Measurements from ENCODE around the gene EML5.
A peak's percentile ranks its signal among the peaks of the same experiment; 100 is the strongest.
"Not testable (repeated sequence)": the region's sequence is repeated elsewhere in the genome, so short reads cannot be mapped to it uniquely, and the experiment has no call there.

The EML5 gene

DNA sequence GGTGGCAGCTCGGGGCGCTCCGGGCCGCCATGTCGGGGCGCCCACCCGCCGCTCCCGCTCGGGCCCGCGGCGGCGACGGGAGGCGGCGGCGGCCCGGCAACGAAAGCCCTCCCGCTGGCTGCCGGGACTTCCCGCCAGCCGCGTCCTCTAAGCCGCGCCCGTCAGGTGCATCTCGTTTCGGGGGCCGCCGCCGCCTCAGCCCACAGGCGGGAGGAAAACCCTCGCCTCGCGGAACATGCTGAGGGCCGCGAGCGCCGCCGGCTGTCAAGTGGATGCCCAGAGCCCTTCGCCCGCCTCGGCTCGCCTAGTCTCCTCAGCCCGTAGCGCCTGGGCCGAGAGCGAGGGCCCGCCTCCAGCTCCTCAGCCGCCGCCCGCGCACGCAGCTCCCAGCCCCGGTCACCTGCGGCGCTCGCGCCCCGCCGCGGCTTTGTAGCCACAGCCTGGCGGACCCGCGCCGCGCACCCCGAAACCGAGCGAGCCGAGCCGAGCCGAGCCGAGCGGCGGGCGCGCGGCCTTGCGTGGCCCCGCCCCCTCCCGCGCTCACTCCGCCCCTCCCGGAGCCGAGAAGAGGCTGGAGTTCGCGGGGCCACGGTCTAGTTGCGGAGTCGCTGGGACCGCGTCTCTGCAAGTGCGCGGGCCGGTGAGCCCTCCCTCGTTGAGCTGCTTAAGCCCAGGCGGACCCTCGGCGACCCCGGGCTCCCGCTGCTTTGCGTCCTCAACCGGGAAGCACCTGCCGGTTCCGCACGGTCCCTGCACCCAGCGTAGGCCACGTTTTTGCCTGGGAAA, at the start of gene EML5:
TSS of gene EML5 (minus strand) at position 481 of the 786 bp plus-strand sequence. CDS start at position 31, 450 bp downstream.
- peak; percentile 46 to 59 for DNase-seq (ENCODE audit: low read depth in 2 of 2, low spot score in 1 of 2)

DNA sequence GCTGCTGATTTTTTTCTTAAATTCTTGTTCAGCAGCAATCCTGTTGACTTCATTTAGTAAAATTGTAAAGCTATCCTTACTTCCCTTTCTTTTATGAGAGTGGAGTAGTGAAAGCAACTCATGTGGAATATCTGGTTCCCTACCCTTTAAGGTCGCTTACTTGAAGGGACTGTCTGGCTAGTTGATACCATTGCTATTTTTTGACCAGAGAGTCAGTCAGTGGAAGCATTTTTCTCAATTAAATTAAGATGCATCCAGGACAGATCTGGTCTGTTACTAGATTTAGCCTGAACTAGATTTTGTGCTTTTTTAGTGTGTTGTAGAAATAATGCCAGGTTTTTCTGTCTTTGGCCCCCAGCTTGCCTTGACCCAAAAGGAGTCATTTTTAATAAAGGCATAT, 49.7 kb upstream of the EML5 start:
- DNase-seq (ENCODE audit: low read depth in 2 of 2, low spot score in 1 of 2) = no peak

DNA sequence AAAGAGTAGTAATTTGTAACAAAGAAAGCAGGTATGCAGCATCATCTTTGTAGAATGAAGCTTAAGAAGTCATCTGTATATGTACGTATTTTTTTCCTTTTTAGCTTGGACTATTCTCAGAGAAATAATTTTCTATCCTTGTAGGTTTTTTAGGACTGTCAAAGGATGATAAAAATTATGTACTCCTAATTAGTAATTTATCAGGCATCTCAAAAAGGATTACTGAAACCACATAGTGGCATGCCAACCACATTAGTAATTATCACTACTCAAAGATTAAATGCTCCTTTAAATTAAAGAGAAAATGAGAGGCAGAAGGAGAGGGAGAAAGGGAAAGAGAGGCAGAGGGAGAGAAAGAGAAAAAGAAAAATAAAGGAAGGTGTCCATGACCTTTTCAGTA, 49.0 kb upstream of the EML5 start:
- DNase-seq (ENCODE audit: low read depth in 2 of 2, low spot score in 1 of 2) = no peak

- DNase-seq (ENCODE audit: low read depth in 2 of 2, low spot score in 1 of 2) = no peak
These were observed 48.2 kb upstream of the EML5 start for GRCh38 chr14:88840926-88841325.

- DNase-seq (ENCODE audit: low read depth in 2 of 2, low spot score in 1 of 2) = no peak
These were observed 45.3 kb upstream of the EML5 start for GRCh38 chr14:88838015-88838414.

DNA sequence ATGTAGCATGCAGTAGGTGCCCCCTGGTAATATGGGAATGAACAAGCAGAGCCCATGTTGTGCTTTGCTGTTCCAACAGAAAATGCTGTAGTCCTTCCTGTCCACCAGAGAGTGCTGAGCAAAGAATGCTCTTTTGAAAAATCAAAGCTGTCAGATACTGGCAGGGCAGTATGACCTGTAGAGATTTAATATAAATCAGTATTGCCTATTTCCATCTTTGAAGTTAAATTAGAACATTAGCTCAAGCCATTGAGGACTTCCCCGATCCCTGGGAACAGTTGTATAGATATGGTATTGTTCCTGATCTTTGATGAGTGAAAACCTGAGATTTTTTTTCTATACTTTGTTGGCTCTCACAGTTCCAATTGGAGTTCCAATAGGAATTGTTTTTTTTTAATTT, 44.7 kb upstream of the EML5 start:
- no peak for DNase-seq (ENCODE audit: low read depth in 2 of 2, low spot score in 1 of 2)

DNA sequence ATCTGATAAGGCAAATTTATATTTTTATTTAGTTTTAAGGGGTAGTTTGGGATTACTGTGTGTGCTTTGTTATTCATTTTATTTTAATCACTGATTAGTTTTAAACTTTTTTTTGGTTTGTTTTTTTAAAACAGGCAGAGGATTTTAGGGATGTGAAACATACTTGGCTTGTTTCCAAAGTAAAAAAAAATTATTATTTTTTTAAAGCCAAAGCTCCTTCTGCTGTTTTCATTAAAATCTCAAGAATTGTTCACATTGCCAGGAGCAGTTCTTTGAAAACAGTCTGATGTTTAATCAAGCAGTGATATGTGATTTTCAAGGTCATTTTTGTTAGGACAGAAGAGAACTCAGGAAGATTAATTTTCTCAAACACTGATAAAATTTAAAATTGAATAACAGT, 42.9 kb upstream of the EML5 start:
- DNase-seq (ENCODE audit: low read depth in 2 of 2, low spot score in 1 of 2) = no peak

- no peak for DNase-seq (ENCODE audit: low read depth in 2 of 2, low spot score in 1 of 2)
These were observed 42.2 kb upstream of the EML5 start for GRCh38 chr14:88834883-88835431.

DNA sequence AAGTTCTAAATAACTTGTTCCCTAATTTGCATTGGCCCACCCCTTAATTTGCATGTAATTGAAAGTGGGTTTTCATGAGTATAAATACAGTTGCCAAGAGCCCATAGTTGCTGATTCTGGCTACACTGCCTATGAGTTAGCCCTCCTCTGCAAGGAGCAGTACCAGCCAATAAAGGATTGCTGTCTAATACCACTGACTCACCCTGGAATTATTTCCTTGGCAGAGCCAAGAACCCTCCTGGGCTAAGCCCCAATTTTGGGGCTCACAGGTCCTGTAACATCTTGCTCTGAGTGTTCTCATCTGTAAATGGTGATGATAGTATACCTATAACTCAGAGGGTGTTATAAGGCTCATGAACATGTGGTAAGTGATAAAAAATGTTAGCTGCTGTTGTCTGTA, 38.5 kb upstream of the EML5 start:
- no peak for DNase-seq (ENCODE audit: low read depth in 2 of 2, low spot score in 1 of 2)

DNA sequence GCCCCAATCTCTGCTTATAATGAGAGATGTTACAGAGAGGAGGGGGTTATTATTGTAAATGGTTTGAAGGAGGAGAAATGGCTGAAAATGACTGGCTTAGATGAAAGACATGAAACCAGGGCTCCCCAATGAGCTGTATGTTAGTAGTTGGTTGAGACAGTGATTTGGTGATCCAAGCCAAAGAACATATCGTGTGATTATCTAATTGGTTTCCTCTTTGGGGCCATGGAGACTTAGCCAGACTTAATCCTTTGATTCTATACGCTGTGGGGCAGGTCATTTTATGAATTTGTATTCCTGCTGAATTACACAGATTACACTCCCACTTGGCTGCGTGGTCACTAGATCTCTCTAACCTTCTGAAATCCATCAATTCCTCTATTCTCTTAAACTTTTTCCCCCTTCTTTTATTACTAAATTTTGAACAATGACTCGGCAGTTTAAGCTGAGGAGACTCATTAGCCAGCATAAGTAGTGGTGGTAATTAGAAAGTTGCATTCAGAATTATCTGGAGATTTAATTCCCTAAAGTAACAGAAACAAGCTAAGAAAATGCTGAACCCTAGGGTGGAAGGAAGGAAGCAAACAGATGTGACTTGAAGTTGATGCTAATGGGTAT, 37.0 kb upstream of the EML5 start:
- DNase-seq (ENCODE audit: low read depth in 2 of 2, low spot score in 1 of 2) = no peak

GRCh38 chr14:88829188-88829587, 36.4 kb upstream of the EML5 start:
- no peak for DNase-seq (ENCODE audit: low read depth in 2 of 2, low spot score in 1 of 2)

GRCh38 chr14:88825503-88825902, 32.8 kb upstream of the EML5 start:
- DNase-seq (ENCODE audit: low read depth in 2 of 2, low spot score in 1 of 2) = no peak

DNA sequence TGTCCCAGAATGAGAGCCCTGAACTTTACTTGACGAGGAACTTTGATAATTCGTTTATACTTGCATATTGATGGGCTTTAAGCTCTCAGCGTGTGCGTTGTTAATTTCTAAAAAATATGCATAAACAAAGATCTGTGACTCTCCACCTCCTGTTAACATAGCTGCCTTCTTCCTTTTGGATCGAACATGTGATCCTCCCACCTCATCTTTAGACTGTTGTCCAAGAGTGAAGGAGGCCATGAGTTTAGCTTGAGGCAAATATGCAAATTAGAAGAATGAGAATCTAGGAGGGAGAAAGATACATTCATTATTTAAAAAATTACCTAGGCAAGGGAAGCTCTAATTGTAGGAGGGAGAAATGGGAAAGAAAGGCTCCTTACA, 32.3 kb upstream of the EML5 start:
- no peak for DNase-seq (ENCODE audit: low read depth in 2 of 2, low spot score in 1 of 2)

DNA sequence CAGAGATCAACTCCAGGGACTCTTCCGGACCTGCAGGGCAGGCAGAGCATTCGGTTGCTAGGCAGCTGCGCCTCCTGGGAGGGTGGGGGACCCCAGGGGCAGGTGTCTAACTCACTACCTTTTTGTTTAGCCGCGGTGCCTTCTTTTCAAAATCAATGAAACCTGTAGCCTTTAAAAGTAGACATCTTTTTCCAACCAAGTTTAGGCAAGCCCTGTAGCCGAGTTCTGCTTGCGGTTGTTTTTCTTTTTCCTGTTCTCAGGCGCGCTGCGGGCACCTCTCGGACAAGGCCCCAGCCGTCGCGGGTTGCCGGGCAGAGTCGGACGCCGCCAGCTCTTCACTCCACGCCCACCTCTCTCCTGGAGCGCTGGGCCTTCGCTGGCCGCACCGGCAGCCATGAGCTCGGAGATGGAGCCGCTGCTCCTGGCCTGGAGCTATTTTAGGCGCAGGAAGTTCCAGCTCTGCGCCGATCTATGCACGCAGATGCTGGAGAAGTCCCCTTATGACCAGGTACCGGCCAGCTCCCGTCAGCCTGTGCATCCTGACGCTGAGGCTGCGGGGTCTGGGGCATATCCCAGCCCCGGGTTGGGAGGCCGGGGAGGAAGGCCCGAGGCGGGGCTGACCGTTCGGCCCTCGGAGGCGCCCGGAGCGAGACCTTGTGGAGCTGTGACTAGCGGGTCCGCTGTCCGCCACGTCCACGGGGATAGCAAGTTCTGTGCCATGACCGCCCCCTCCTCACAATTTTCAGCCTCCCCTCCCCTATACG, 31.7 kb upstream of the EML5 start, which contains the start of gene TTC8:
TSS of gene TTC8 (plus strand) at position 338 of the 764 bp plus-strand sequence. CDS start at position 395, 57 bp downstream.
- peak; percentile 55 to 64 for DNase-seq (ENCODE audit: low read depth in 2 of 2, low spot score in 1 of 2)

DNA sequence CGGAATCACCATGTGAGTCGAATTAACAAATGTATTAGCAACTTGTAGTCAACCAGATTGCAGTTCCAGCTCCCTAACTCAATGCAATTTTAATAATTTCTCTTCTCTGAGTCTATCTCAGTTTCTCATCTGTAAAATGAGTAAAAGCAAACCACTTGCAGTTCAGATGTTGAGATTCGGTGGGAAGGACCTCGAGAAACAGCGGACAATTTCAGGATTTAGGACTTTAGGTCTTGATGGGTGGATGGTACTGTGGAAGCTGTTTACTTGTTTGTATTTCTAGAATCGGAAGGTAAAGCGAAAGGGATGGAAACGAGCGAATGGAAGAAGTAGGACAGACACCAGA, 31.2 kb upstream of the EML5 start:
- DNase-seq (ENCODE audit: low read depth in 2 of 2, low spot score in 1 of 2) = no peak

GRCh38 chr14:88821888-88822287, 29.1 kb upstream of the EML5 start:
- no peak for DNase-seq (ENCODE audit: low read depth in 2 of 2, low spot score in 1 of 2)

- DNase-seq (ENCODE audit: low read depth in 2 of 2, low spot score in 1 of 2) = no peak
These were observed 28.6 kb upstream of the EML5 start for GRCh38 chr14:88821378-88821777.

DNA sequence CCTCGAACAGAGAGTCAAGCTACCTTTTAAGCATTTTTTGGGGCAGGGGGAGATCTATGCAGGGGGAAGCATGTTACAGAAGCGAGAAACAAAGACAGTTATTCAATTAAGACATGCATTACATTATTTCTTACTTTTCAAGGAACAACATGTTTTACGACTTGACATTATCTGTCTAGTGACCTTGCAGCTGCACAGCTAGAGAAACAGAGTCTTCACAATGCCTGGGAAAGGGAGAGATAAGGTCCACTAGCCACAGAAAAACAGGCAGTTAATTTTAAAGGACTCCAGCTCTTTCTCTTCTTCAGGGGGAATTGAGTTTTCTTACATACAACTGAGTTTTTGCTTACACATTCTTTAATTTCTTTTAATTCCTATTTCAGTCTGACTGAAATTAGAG, 26.9 kb upstream of the EML5 start:
- DNase-seq (ENCODE audit: low read depth in 2 of 2, low spot score in 1 of 2) = not testable (repeated sequence)

GRCh38 chr14:88818018-88818417, 25.3 kb upstream of the EML5 start:
- no peak for DNase-seq (ENCODE audit: low read depth in 2 of 2, low spot score in 1 of 2)

GRCh38 chr14:88815980-88816379, 23.2 kb upstream of the EML5 start:
- DNase-seq (ENCODE audit: low read depth in 2 of 2, low spot score in 1 of 2) = no peak

- DNase-seq (ENCODE audit: low read depth in 2 of 2, low spot score in 1 of 2) = no peak
These were observed 15.6 kb upstream of the EML5 start for GRCh38 chr14:88808359-88808758.

- DNase-seq (ENCODE audit: low read depth in 2 of 2, low spot score in 1 of 2) = no peak
These were observed 11.7 kb upstream of the EML5 start for GRCh38 chr14:88804477-88804876.
